Testis (tissue), 3 donors: ENCODE measurements around the gene PLEK2. TPM values are rescaled to one million over a fixed set of nuclear protein-coding genes. Genes with fewer than 3 reads are reported as not detected.

Source experiments
- DNase-seq: peaks from one replicate; pipeline ENCODE4 v3.0.0-alpha.2; 2019
- H3K27ac ChIP-seq, 2 donors: fragments of 200-600 bp; sonication (generic); one replicate each; pipeline ENCODE4 v1.5.1; 2019
- H3K27me3 ChIP-seq: fragments of 200-600 bp; sonication (generic); one replicate; pipeline ENCODE4 v1.5.1; 2019
- H3K36me3 ChIP-seq: fragments of 200-600 bp; sonication (generic); one replicate; pipeline ENCODE4 v1.5.1; 2017; ENCODE audit warnings: low read depth; ENCODE audit errors: missing control alignments
- H3K4me1 ChIP-seq: fragments of 200-600 bp; sonication (generic); one replicate; pipeline ENCODE4 v1.5.1; 2019
- H3K4me3 ChIP-seq, 2 donors: fragments of 200-600 bp; sonication (generic); one replicate each; pipeline ENCODE4 v1.5.1; 2017 to 2019
- H3K9me3 ChIP-seq: fragments of 200-600 bp; sonication (generic); one replicate; pipeline ENCODE4 v1.5.1; 2017
- CTCF ChIP-seq, 3 experiments: fragments of 450-650 bp in 2 of 3; fragments of 200-600 bp in 1 of 3; sonication (generic) in 1 of 3; IDR thresholded peaks; one replicate each; pipeline ENCODE4 v1.5.1; 2016 to 2019; ENCODE audit warnings: antibody characterized with exemption in 3 of 3, mild to moderate bottlenecking in 2 of 3, moderate library complexity in 1 of 3
- POLR2A ChIP-seq: fragments of 450-650 bp; IDR thresholded peaks from one replicate; pipeline ENCODE4 v1.6.1; 2017; ENCODE audit warnings: antibody characterized with exemption, mild to moderate bottlenecking, moderate library complexity
- WGBS, 2 donors: methylation state at CpG; one replicate each; pipeline ENCODE4 v1.1.5; 2018; 5-methylcytosine and 5-hydroxymethylcytosine counted together
- intact Hi-C: fragments of 100-400 bp; cut with DNase I; formaldehyde crosslinking; loops from one replicate; pipeline ENCODE4 v1.15.1; 2023; ENCODE audit warnings: low total_unique reads
- polyA plus RNA-seq: library from polyadenylated mRNA; stranded (reverse); fragments of 350-450 nt; fragmentation: Illumina TruSeq; extraction: RNeasy Lipid Tissue Mini Kit (QIAGEN cat#74804); gene quantifications from one replicate; pipeline ENCODE4 v1.2.3, GENCODE V29; 2014; ENCODE audit warnings: low read depth, low replicate concordance; ENCODE audit not compliant: insufficient read depth
- total RNA-seq, 2 donors: library from RNA; depleted of rRNA; stranded (reverse); fragments of >200 nt; gene quantifications; one replicate each; pipeline ENCODE4 v1.2.3, GENCODE V29; 2016

Gene PLEK2
- total and polyA plus RNA-seq, 3 donors from 2014 or later, result 4.2 to 7.1 (median 5.7) TPM

- Histone ChIP-seq H3K4me3 (no peak overlapping the region), H3K4me1 (no peaks in the 10 kb centered on the region), H3K9me3 (no peaks in the 10 kb centered on the region), H3K27ac (no peak overlapping the region), H3K27me3 (no peaks in the 10 kb centered on the region), H3K36me3 (no peaks in the 10 kb centered on the region)
- no peak for TF ChIP-seq POLR2A
- no peak for TF ChIP-seq CTCF (IDR thresholded peaks at IDR 0.05)
- WGBS, 2 donors, result 64 to 75% methylated on average over 8 of the region's 8 CpGs
- no peak for DNase-seq
- intact Hi-C loops, result no loop called here
These were observed 34.5 kb upstream of the PLEK2 start for GRCh38 chr14:67446371-67447032.

DNA sequence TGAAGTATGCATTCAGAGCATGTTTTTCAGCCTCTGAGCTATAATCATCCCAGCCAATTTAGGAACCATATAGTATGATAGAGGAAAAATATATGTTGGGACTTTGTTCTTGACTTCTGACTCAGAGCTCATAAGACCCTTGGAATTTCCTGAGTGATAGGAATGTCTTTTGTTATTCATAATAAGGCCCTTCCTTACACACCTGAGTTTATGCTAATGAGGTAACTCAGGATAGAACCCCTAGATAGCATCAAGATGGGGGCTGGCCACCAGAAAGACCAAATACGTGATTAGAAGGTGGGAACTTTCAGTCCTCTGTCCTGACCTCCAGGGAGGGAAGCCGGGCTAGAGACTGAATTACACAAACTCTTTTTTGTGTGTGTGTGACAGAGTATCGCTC lies 32.4 kb upstream of the PLEK2 start:
- 74 to 87% methylated on average over 3 of the region's 3 CpGs for WGBS, 2 donors
- Histone ChIP-seq H3K27ac (no peak overlapping the region), H3K4me3 (no peak overlapping the region), H3K36me3 (no peaks in the 10 kb centered on the region), H3K27me3 (no peaks in the 10 kb centered on the region), H3K9me3 (no peaks in the 10 kb centered on the region), H3K4me1 (no peaks in the 10 kb centered on the region)
- TF ChIP-seq POLR2A (no peak), CTCF (IDR thresholded peaks at IDR 0.05) (no peak)
- no peak for DNase-seq
- intact Hi-C loops, result no loop called here

- DNase-seq, result no peak
- Histone ChIP-seq H3K36me3 (no peaks in the 10 kb centered on the region), H3K9me3 (no peaks in the 10 kb centered on the region), H3K27me3 (no peaks in the 10 kb centered on the region), H3K27ac (no peak overlapping the region), H3K4me3 (no peak overlapping the region), H3K4me1 (peaks cover 8% of the 10 kb centered on the region)
- no peak for TF ChIP-seq CTCF (IDR thresholded peaks at IDR 0.05)
- no peak for TF ChIP-seq POLR2A
- intact Hi-C loops, result no loop called here
- WGBS, 2 donors, result 65 to 68% methylated on average over 8 of the region's 8 CpGs
These were observed 30.4 kb upstream of the PLEK2 start for GRCh38 chr14:67442139-67442906.

GRCh38 chr14:67441672-67442071 lies 29.7 kb upstream of the PLEK2 start:
- TF ChIP-seq POLR2A (no peak), CTCF (IDR thresholded peaks at IDR 0.05) (no peak)
- Histone ChIP-seq H3K4me1 (peaks cover 8% of the 10 kb centered on the region), H3K4me3 (no peak overlapping the region), H3K27me3 (no peaks in the 10 kb centered on the region), H3K27ac (no peak overlapping the region), H3K36me3 (no peaks in the 10 kb centered on the region), H3K9me3 (no peaks in the 10 kb centered on the region)
- 94 to 98% methylated on average over 8 of the region's 8 CpGs for WGBS, 2 donors
- DNase-seq, result no peak
- intact Hi-C loops, result no loop called here
